HL-60/S4 treated with phorbol 12-myristate 13-acetate at 8.2 ng/mL for 4 days and 3 days (cell line): ENCODE results near the gene S100P.
"Not testable (repeated sequence)": the region's sequence is repeated elsewhere in the genome, so short reads cannot be mapped to it uniquely, and the experiment has no call there.

Experiments
- in situ Hi-C: fragments of 300-500 bp; cut with MboI; formaldehyde crosslinking; loops from 2 replicates; pipeline ENCODE4 v1.15.0; 2022; ENCODE audit warnings: low sequenced_read_pairs

S100P gene

DNA sequence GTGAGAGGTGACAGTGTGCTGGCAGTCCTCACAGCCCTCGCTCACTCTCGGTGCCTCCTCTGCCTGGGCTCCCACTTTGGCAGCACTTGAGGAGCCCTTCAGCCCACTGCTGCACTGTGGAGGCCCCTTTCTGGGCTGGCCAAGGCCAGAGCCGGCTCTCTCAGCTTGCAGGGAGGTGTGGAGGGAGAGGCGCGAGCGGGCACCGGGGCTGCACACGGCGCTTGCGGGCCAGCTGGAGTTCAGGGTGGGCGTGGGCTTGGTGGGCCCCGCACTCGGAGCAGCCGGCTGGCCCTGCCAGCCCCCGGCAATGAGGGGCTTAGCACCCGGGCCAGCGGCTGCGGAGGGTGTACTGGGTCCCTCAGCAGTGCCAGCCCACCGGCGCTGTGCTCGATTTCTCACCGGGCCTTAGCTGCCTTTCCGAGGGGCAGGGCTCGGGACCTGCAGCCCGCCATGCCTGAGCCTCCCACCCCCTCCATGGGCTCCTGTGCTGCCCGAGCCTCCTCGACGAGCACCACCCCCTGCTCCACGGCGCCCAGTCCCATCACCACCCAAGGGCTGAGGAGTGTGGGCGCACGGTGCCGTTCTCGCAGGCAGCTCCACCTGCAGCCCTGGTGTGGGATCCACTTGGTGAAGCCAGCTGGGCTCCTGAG lies 21.0 kb upstream of the S100P start:
- in situ Hi-C loops, result not testable (repeated sequence)

DNA sequence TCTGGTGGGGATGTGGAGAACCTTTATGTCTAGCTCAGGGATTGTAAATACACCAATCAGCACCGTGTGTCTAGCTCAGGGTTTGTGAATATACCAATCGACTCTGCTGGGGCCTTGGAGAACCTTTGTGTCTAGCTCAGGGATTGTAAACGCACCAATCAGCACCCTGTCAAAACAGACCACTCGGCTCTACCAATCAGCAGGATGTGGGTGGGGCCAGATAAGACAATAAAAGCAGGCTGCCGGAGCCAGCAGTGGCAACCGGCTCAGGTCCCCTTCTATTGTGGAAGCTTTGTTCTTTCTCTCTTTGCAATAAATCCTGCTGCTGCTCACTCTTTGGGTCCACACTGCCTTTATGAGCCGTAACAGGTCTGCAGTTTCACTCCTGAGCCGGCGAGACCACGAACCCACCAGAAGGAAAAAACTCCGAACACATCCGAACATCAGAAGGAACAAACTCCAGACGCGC lies 20.5 kb upstream of the S100P start:
- in situ Hi-C loops, result not testable (repeated sequence)

DNA sequence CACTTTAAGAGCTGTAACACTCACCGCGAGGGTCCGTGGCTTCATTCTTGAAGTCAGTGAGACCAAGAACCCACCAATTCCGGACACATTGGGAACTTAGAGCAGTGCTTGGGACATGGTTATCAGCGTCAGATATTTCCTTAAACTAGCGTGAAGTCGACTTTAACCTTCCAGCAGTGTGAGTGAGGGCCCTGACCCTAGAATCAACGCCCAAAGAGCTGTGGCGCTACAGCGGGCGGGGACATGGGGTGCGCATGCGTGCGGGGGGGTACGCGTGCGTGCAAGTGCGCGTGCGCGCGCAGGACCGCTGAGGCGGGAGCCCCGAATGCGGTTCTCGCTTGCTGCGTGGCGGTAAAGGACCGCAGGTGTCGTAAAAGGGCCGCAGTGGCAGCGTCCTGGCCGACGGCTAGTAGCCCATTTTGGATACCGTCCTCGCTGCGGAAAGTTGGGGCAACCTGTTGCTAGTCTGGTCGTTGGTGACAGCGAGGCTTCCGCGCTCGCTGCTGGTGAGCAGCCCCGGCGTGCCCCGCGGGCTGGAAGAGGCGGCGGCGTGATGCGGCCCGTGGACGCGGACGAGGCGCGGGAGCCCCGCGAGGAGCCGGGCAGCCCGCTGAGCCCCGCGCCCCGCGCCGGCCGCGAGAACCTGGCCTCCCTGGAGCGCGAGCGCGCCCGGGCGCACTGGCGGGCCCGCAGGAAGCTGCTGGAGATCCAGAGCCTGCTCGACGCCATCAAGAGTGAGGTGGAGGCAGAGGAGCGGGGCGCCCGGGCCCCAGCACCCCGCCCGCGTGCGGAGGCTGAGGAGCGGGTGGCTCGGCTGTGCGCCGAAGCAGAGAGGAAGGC lies 19.8 kb upstream of the S100P start:
- in situ Hi-C loops, result no loop called here

GRCh38 chr4:6674500-6675149 lies 19.1 kb upstream of the S100P start:
- in situ Hi-C loops, result no loop called here

GRCh38 chr4:6676722-6677558 lies 16.7 kb upstream of the S100P start:
- in situ Hi-C loops, result no loop called here

GRCh38 chr4:6680372-6681034 lies 13.2 kb upstream of the S100P start:
- in situ Hi-C loops, result no loop called here

- in situ Hi-C loops, result no loop called here
These were observed 12.5 kb upstream of the S100P start for GRCh38 chr4:6681191-6681590.

DNA sequence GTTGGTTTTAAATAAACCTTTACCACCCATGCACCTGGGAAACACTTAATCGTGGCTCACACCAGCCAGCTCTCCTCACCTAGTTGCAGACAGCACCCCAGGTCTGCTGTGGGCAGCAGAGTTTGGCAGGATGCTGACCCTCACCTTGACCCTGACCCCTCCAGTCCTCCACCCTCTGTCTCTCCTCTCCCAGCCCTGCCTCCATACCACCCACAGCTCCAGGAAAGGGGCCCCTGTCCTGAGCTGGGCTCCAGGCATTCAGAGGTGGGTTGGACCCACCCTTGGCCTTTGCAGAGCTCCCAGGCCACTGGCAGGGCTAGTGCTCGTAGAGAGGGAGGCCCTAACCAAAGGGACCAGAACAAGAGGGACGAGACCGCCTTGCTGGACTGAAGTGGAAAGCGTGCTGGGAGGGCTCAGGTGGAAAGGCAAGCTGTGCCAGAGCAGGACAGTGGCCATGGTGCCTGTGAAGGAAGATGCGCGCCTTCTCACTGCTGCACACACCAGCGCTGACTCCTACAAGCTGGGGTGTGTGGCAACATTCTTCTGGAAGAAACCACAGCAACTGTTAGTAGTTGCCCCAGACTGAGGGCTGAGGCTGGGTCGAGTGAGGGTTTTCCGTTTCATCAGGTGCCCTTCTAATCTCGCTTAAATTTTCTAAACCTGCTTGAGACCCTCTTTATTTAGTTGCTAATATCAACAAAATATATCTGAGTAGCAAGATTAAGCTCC lies 10.7 kb upstream of the S100P start:
- in situ Hi-C loops, result no loop called here

DNA sequence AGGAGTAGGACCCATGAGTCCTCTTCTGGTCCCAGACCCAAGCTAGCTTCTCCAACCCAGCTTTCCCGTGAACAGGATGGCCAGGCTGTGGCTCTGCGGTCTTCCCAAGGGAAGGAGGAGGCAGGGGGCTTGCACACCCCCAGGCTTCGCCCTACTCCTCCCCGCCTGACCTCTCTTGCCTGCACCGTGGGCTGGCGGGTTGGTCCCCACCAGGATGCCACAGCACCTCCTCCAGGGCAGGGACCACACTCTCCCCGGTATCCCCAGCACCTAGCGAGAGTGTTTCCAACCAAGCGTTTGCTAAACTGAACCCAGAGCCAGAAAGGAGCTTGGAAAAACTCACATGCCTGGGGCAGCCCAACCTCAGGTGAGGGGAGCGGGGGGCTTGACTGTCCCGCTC lies 9.0 kb upstream of the S100P start:
- in situ Hi-C loops, result no loop called here

- in situ Hi-C loops, result no loop called here
These were observed 7.4 kb upstream of the S100P start for GRCh38 chr4:6686104-6686787.

- in situ Hi-C loops, result no loop called here
These were observed 5.5 kb upstream of the S100P start for GRCh38 chr4:6687947-6688878.

DNA sequence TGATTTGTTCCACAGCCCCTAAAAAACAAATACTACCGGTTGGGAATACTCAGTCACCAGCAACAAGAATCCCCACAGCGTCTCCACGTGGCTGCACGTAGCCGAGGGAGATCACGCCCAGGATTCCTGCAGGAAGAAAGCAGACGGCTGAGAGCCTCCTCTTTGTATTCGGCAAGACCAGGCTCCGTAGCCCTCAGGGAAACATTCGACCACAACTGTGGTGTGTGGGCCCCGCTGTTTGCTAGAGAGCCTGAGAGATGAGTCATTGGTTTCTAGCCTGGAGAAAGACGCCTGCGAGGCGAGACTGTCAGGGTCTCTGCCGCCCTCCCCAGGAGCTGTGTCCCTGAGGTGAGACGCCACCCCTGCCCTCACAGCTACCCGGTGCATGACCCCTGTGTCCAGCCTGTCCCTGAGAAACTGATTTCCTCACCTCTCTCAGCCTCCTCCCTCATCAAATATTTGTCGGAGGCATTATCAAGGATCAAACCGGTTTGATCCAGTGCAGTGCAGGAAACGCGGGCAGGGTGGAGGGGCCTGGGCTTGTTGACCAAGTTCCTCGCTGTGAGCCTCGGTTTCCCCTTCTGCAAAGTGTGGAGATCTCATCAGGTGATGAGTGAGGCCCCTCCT lies 4.7 kb upstream of the S100P start:
- in situ Hi-C loops, result no loop called here

DNA sequence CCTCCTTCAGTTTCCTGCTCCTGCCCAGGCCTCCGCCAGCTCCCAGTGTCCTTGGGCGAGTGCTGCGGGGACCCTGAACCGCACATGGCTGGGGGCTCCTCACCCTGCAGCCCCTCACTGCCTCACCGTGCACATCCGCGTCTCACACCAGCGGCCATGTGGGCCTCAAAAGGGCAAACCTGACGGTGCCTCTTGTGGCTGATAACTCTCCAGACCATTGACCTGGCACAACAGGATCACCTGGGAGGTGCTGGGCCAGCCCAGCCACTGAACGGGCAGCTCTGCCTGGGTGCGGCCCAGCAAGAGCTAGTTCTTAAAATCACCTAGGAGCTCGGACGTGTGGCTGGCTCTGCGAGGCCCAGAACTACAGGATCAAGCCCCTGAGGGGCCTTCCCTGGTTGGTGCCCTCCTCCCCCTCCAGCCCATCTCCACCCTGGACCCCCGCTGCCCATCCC lies 4.1 kb upstream of the S100P start:
- in situ Hi-C loops, result no loop called here

DNA sequence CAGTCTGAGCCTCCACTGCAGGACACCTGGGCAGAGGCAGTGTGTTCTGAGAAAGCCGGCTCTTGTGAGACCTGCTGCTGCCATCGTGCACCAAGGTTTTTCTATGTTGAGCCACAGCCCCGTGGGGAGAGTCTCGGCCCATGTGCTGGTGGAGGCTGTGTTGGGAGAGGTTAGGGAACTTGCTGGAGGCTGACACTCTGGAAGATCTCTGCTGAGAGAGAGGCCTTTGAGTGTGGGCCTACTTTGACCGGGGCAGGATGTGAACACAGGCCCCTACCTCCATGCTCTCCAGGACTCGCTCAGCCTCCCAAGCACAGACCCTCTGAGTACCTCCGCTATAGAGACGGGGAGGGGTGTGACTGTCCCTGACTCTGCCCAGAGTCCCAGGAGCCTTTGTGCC lies 1.3 kb upstream of the S100P start:
- in situ Hi-C loops, result no loop called here

- in situ Hi-C loops, result no loop called here
These were observed 872 bp upstream of the S100P start for GRCh38 chr4:6692806-6693205.

GRCh38 chr4:6694177-6694901 lies 661 bp downstream of the S100P start:
- in situ Hi-C loops, result no loop called here
